Neutrophil (primary cell): ENCODE measurements around the gene CDK5.

Experiments used
- H3K27ac ChIP-seq: fragments of 200-600 bp; sonication (generic); 2 replicates; pipeline ENCODE4 v1.5.1; 2016; ENCODE audit warnings: mild to moderate bottlenecking, moderate library complexity
- H3K27me3 ChIP-seq: fragments of 200-600 bp; sonication (generic); 2 replicates; pipeline ENCODE4 v1.6.0; 2016; ENCODE audit warnings: mild to moderate bottlenecking
- H3K36me3 ChIP-seq: fragments of 200-600 bp; sonication (generic); 2 replicates; pipeline ENCODE4 v1.5.1; 2017
- H3K4me1 ChIP-seq, 2 experiments: fragments of 200-600 bp in 1 of 2; sonication (generic) in 1 of 2; 1 replicate in 1 of 2; 2 replicates in 1 of 2; pipeline versions ENCODE4 v1.5.1 to v1.6.1; 2013 to 2016; ENCODE audit warnings: low read depth in 1 of 2, low read length in 1 of 2, mild to moderate bottlenecking in 1 of 2, moderate library complexity in 1 of 2; ENCODE audit not compliant: control insufficient read depth in 1 of 2, insufficient read depth in 1 of 2
- H3K4me3 ChIP-seq, 2 experiments: fragments of 200-600 bp in 1 of 2; sonication (generic) in 1 of 2; 1 replicate in 1 of 2; 2 replicates in 1 of 2; pipeline ENCODE4 v1.5.1; 2013 to 2016; ENCODE audit warnings: low read depth in 1 of 2, low read length in 1 of 2, mild to moderate bottlenecking in 1 of 2, moderate library complexity in 1 of 2
- H3K9me3 ChIP-seq: fragments of 200-600 bp; sonication (generic); 2 replicates; pipeline ENCODE4 v1.5.1; 2016
- TF ChIP-seq, protein P1 (sequence below): fragments of 200-600 bp; sonication (generic); IDR thresholded peaks from 2 replicates; pipeline ENCODE4 v1.5.1; 2016; ENCODE audit warnings: antibody characterized with exemption

Gene CDK5

DNA sequence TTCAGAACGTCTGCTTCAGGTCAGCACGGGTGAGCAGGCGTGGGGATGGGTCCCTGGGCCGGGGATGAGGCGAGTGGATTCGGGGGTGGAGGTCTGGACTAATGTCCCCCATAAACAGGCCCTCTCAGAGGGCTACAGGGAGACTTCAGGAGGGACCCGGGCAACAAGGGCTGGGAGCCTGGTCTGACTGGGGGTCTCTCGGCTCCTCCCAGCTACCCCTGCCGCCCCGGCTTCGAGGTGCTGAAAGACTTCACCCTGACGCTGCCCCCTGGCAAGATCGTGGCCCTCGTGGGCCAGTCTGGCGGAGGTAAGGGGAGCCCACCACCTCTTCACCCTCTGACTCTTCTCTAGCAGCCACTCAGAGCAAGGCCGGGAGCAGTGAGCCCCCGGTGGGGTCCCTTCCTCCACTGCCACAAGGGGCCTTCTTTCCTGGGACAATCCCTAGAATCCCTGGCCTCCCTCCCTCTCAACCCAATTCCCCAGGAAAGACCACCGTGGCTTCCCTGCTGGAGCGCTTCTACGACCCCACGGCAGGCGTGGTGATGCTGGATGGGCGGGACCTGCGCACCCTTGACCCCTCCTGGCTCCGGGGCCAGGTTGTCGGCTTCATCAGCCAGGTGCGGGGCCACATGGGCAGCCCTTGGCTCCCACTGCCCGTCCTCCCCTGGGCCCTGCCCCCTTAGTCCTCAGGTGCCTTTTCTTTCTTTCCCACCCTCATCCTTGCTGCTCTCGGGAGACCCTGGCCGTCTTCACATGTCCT is 16.9 kb downstream of the CDK5 start:
- H3K9me3 ChIP-seq, result no peaks in the 10 kb centered on the region
- no peaks in the 10 kb centered on the region for H3K27me3 ChIP-seq
- no peak overlapping the region for H3K27ac ChIP-seq
- TF ChIP-seq, protein P1, sequence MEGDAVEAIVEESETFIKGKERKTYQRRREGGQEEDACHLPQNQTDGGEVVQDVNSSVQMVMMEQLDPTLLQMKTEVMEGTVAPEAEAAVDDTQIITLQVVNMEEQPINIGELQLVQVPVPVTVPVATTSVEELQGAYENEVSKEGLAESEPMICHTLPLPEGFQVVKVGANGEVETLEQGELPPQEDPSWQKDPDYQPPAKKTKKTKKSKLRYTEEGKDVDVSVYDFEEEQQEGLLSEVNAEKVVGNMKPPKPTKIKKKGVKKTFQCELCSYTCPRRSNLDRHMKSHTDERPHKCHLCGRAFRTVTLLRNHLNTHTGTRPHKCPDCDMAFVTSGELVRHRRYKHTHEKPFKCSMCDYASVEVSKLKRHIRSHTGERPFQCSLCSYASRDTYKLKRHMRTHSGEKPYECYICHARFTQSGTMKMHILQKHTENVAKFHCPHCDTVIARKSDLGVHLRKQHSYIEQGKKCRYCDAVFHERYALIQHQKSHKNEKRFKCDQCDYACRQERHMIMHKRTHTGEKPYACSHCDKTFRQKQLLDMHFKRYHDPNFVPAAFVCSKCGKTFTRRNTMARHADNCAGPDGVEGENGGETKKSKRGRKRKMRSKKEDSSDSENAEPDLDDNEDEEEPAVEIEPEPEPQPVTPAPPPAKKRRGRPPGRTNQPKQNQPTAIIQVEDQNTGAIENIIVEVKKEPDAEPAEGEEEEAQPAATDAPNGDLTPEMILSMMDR, result no peak
- H3K4me3 ChIP-seq, result no peak overlapping the region
- H3K36me3 ChIP-seq, result peaks cover 33% of the 10 kb centered on the region
- no peaks in the 10 kb centered on the region for H3K4me1 ChIP-seq

- TF ChIP-seq, protein P1, result no peak
- no peaks in the 10 kb centered on the region for H3K27me3 ChIP-seq
- no peak overlapping the region for H3K27ac ChIP-seq
- H3K4me3 ChIP-seq, result no peak overlapping the region
- no peaks in the 10 kb centered on the region for H3K9me3 ChIP-seq
- H3K36me3 ChIP-seq, result peaks cover 33% of the 10 kb centered on the region
- H3K4me1 ChIP-seq, result no peaks in the 10 kb centered on the region
Measured at GRCh38 chr7:151039850-151040548, 17.7 kb downstream of the CDK5 start.

DNA sequence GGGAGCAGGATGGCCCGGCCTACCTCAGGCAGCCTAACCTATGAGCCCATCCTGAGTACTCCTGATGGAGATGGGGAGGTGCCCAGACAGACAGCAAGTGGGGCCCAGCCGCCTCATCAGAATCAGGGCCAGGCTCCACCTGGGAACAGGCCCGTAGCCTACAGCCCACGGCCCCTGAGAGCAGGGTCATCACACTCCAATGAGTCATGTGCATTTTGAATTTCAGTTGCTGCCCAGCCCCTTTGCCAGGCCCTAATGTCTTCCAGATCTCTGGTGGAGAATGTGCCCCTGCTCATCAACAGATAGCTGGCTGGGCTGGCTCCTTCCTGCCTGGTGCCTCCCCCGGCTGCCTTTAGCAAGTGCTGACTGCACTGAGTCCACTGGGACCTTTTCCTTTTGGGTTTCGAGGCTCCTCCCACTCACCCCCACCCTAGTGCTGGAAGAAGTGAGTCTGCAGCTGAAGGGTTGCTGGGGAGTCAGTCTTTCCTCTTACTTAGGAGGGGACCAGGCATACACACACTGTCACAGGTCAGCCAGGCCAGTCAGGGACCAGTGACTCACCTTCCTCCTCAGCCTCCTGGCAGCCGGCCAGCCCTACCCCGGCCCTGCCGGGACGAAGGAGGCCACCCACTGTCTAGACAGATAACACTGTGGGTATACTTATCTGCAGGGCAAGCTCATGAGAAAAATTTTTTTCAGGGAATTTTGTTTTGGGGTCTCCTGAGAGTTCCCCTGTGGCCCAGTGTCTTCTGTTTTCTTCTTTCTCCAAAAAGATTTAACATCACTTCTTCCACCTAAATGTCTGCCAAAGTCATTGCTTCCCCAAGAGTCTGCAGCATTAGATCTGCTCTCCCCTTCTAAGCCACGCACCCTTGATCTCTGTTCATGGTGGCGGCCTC is 18.5 kb downstream of the CDK5 start:
- H3K27ac ChIP-seq, result no peak overlapping the region
- TF ChIP-seq, protein P1, result no peak
- no peak overlapping the region for H3K4me3 ChIP-seq
- H3K4me1 ChIP-seq, result no peaks in the 10 kb centered on the region
- no peaks in the 10 kb centered on the region for H3K9me3 ChIP-seq
- no peaks in the 10 kb centered on the region for H3K27me3 ChIP-seq
- H3K36me3 ChIP-seq, result peaks cover 39% of the 10 kb centered on the region

DNA sequence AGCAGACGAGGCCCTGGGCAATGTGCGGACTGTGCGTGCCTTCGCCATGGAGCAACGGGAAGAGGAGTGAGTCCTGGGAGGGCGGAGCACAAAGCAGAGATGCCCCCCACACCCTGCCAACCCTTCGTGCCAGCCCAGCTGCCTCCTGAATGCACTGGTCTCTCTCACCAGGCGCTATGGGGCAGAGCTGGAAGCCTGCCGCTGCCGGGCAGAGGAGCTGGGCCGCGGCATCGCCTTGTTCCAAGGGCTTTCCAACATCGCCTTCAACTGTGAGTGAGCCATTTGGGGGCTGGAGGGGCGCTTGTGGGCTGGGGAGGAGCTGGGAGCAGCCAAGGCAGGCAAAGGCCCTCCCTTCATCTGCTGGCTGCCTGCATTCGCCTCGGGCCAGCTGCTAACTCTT is 21.8 kb downstream of the CDK5 start:
- Histone ChIP-seq H3K9me3 (no peaks in the 10 kb centered on the region), H3K4me3 (no peak overlapping the region), H3K27me3 (no peaks in the 10 kb centered on the region), H3K4me1 (peaks cover 0 to 3% of the 10 kb centered on the region in 2 experiments), H3K36me3 (peaks cover 40% of the 10 kb centered on the region), H3K27ac (no peak overlapping the region)
- TF ChIP-seq, protein P1, result no peak

DNA sequence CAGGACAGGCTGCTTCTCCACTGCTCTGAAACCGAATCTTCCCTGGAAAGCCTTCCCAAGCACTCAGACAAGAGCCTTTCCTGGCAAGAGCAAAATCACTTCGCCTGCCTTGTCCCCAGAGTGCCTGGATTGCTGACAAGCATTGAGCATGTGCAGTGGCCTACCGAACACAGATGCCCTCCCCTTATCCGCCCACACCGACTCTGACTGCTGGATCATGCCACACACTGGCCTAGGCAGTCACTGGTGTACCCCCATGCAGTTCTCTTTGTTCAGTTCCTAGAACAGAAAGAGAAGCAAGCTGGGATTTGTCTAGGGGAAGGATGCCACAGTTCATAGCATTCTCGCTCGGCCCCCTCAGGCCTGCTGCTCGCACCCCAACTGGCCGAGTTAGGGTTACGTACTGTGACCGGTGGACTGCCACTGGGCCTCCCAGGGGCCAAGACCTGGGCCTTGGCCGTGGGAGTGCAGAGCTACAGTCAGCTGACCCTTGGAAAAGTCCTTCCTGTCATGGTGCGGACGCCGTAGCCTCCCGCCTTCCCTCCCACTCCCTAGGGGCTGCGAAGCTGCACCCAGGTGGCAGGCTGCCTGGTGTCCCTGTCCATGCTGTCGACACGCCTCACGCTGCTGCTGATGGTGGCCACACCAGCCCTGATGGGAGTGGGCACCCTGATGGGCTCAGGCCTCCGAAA is 22.5 kb downstream of the CDK5 start:
- H3K4me1 ChIP-seq, result peaks cover 0 to 3% of the 10 kb centered on the region in 2 experiments
- H3K9me3 ChIP-seq, result no peaks in the 10 kb centered on the region
- TF ChIP-seq, protein P1, result no peak
- peaks cover 40% of the 10 kb centered on the region for H3K36me3 ChIP-seq
- no peaks in the 10 kb centered on the region for H3K27me3 ChIP-seq
- H3K4me3 ChIP-seq, result no peak overlapping the region
- no peak overlapping the region for H3K27ac ChIP-seq
